ENCODE results near the gene FGD6. TPM values are rescaled to one million over a fixed set of nuclear protein-coding genes. Genes with fewer than 3 reads are reported as not detected.
A peak's percentile ranks its signal among the peaks of the same experiment; 100 is the strongest.

Gene FGD6
- total RNA-seq, 1 experiment from 2014 or later = 14.3 TPM

GRCh38 chr12:95218150-95219133 is 1.2 kb upstream of the FGD6 start:
- no peaks in the 10 kb centered on the region for H3K9me2 ChIP-seq (replicated peaks; ENCODE audit: low read length)
- ATAC-seq (no peak), DNase-seq (peak; percentile 87)
- peaks cover 95% of the 10 kb centered on the region for H3K79me2 ChIP-seq (ENCODE audit: low read length)
- no peaks in the 10 kb centered on the region for H3K27me3 ChIP-seq (ENCODE audit: low read length)
- H4K20me1 ChIP-seq (ENCODE audit: low read length) = peaks cover 35% of the 10 kb centered on the region
- H2AFZ ChIP-seq (ENCODE audit: low read length) = peak overlapping the region; percentile 65; the same call in 1 of the 2 replicates
- BruUV-seq (replicated peaks) = TSS peak; percentile 52
- H3K4me3 ChIP-seq (ENCODE audit: low read length) = peak overlapping the region; percentile 93
- no peaks in the 10 kb centered on the region for H3K9me3 ChIP-seq (ENCODE audit: low read length)
- H3K9ac ChIP-seq (ENCODE audit: low read length) = peak overlapping the region; percentile 92
- CTCF ChIA-PET = interaction anchor here (1.0 to 1.3 kb wide), 4 partner anchors 44 to 317 kb away, joined by 3 to 16 read pairs (median 6); no protein-coding TSS in a partner anchor
- peaks cover 44% of the 10 kb centered on the region for H3K4me1 ChIP-seq (ENCODE audit: insufficient read depth, low read length)
- peak overlapping the region; percentile 84 for H3K4me2 ChIP-seq (ENCODE audit: low read length)
- peaks cover 10% of the 10 kb centered on the region; the same call in 1 of the 2 replicates for H3K36me3 ChIP-seq (ENCODE audit: low read depth, low read length)
- H3F3A ChIP-seq (ENCODE audit: low read length, unreplicated experiment) = no peaks in the 10 kb centered on the region
- intact Hi-C loops (cut with micrococcal nuclease) = loop anchor here (1.0 kb wide), 1 partner anchor 316 kb away; no protein-coding TSS in a partner anchor
- POLR2A ChIA-PET (ENCODE audit: unreplicated experiment) = interaction anchor here (0.6 to 1.2 kb wide), 4 partner anchors 13 to 101 kb away, joined by 4 to 8 read pairs (median 5); no protein-coding TSS in a partner anchor
- no peak for TF ChIP-seq CTCF (conservative IDR thresholded peaks at IDR 0.05; ENCODE audit: low read depth, low read length)
- no peak for TF ChIP-seq EZH2 (IDR thresholded peaks at IDR 0.05; ENCODE audit: low read length, unreplicated experiment)
- no peak for TF ChIP-seq EZH2phosphoT487 (IDR thresholded peaks at IDR 0.05; ENCODE audit: borderline replicate concordance, low read length)
- H3K27ac ChIP-seq (ENCODE audit: low read length) = peak overlapping the region; percentile 90

DNA sequence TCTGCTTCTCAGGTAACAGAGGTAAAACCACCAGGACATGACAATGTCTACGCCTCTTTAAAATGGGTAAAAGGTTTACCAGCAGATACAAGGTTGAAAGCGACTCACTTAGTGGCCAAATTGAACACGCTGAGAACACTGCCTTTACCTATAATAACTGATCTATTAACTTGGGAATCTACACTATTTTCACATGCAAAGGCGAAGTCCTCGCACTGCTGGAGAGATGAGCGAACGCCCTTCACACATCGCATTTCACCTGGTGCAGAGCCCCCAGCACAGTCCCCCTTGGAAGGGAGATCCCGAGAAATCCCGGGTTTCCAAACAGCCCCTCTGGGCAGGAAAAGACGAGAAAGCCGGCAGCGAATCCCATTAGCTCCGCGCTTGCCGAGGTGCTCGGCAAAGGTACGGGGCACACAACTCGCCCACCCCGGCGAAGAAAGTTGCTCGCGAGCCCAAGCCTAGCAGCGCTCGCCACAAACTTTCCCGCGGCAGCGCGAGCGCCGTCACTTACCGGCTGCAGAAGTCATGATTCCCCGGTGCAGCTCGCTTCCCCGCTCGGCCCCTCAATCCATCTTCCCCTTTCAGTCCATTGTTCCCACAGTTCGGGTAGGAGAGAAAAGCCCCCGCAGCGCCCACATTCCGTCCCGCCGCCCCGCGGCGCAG is 423 bp downstream of the FGD6 start:
- BruUV-seq (replicated peaks) = TSS peak; percentile 39
- CTCF ChIA-PET = interaction anchor here (0.8 to 1.3 kb wide), 5 partner anchors 46 to 362 kb away, joined by 3 to 16 read pairs (median 5); no protein-coding TSS in a partner anchor
- Histone ChIP-seq H3K27me3 (ENCODE audit: low read length) (no peaks in the 10 kb centered on the region), H3K4me3 (ENCODE audit: low read length) (peak overlapping the region; percentile 93), H2AFZ (ENCODE audit: low read length) (peak overlapping the region; percentile 40; the same call in 1 of the 2 replicates), H3F3A (ENCODE audit: low read length, unreplicated experiment) (no peaks in the 10 kb centered on the region), H3K9ac (ENCODE audit: low read length) (peak overlapping the region; percentile 76), H4K20me1 (ENCODE audit: low read length) (peaks cover 23% of the 10 kb centered on the region), H3K27ac (ENCODE audit: low read length) (peak overlapping the region; percentile 51), H3K79me2 (ENCODE audit: low read length) (peaks cover 95% of the 10 kb centered on the region), H3K9me3 (ENCODE audit: low read length) (no peaks in the 10 kb centered on the region), H3K9me2 (replicated peaks; ENCODE audit: low read length) (no peaks in the 10 kb centered on the region), H3K4me2 (ENCODE audit: low read length) (peak overlapping the region; percentile 93), H3K36me3 (ENCODE audit: low read depth, low read length) (peaks cover 10% of the 10 kb centered on the region; the same call in 1 of the 2 replicates), H3K4me1 (ENCODE audit: insufficient read depth, low read length) (peaks cover 57% of the 10 kb centered on the region)
- TF ChIP-seq CTCF (conservative IDR thresholded peaks at IDR 0.05; ENCODE audit: low read depth, low read length) (no peak), EZH2phosphoT487 (IDR thresholded peaks at IDR 0.05; ENCODE audit: borderline replicate concordance, low read length) (no peak), EZH2 (IDR thresholded peaks at IDR 0.05; ENCODE audit: low read length, unreplicated experiment) (no peak)
- POLR2A ChIA-PET (ENCODE audit: unreplicated experiment) = interaction anchor here (0.6 to 1.2 kb wide), 6 partner anchors 24 to 318 kb away, joined by 3 to 7 read pairs (median 5); partner anchors contain the start of gene NDUFA12
- DNase-seq (peak; percentile 64), ATAC-seq (peak; percentile 4)
- intact Hi-C loops (cut with micrococcal nuclease) = loop anchor here (1.0 to 2.0 kb wide), 5 partner anchors 48 to 144 kb away; partner anchors contain the start of gene NR2C1
